Large intestine (tissue), 12 donors: ENCODE data around the gene SEC23B. TPM values are rescaled to one million over a fixed set of nuclear protein-coding genes. Genes with fewer than 3 reads are reported as not detected.

Experiments used
- DNase-seq, 2 donors: peaks; one replicate each; pipeline versions ENCODE4 v3.0.0 to v3.0.0-alpha.2; 2013
- H3K27ac ChIP-seq: one replicate; pipeline ENCODE4 v1.5.1; 2013; ENCODE audit warnings: low read length
- H3K27me3 ChIP-seq: 2 replicates; pipeline ENCODE4 v1.6.1; 2013; ENCODE audit warnings: low read length; ENCODE audit not compliant: control insufficient read depth, insufficient read depth
- H3K36me3 ChIP-seq: 2 replicates; pipeline ENCODE4 v1.6.1; 2013; ENCODE audit warnings: low read length; ENCODE audit not compliant: control insufficient read depth, insufficient read depth
- H3K4me1 ChIP-seq: one replicate; pipeline ENCODE4 v1.6.1; 2013; ENCODE audit warnings: low read length; ENCODE audit not compliant: control insufficient read depth, insufficient read depth
- H3K4me3 ChIP-seq: one replicate; pipeline ENCODE4 v1.5.1; 2013; ENCODE audit warnings: low read length
- H3K9me3 ChIP-seq: one replicate; pipeline ENCODE4 v1.6.1; 2013; ENCODE audit warnings: mild to moderate bottlenecking, low read depth, low read length, moderate library complexity; ENCODE audit not compliant: control insufficient read depth
- WGBS: methylation state at CpG from one replicate; pipeline ENCODE4 v1.1.5; 2013; ENCODE audit warnings: low lambda C conversion rate; ENCODE audit not compliant: insufficient coverage; 5-methylcytosine and 5-hydroxymethylcytosine counted together
- long read RNA-seq, 11 donors: transcript quantifications; one replicate each; lab custom pipeline, GENCODE V29; 2026
- polyA plus RNA-seq: library from polyadenylated mRNA; unstranded; fragments of 120-200 nt; gene quantifications from one replicate; pipeline ENCODE4 v1.2.1, GENCODE V29; 2013

The SEC23B gene
- 33.5 TPM for polyA plus RNA-seq
- long read RNA-seq, donor 1, transcript SEC23B-202 (20 exons, 3,464 nt) = major isoform, 5 of 9 reads
- long read RNA-seq, donor 1, partial matches to known transcripts = 0 of 9 reads
- long read RNA-seq, donor 1, other reads (novel, unspliced or antisense) = 0 of 9 reads
- long read RNA-seq, donor 2, partial matches to known transcripts = 7 of 13 reads
- long read RNA-seq, donor 2, other reads (novel, unspliced or antisense) = 0 of 13 reads
- long read RNA-seq, donor 3, transcript SEC23B-204 (20 exons, 3,484 nt) = major isoform, 5 of 12 reads
- long read RNA-seq, donor 3, partial matches to known transcripts = 5 of 12 reads
- long read RNA-seq, donor 3, other reads (novel, unspliced or antisense) = 0 of 12 reads
- long read RNA-seq, donor 4 = 0 reads
- long read RNA-seq, donor 5, partial matches to known transcripts = 0 of 6 reads
- long read RNA-seq, donor 5, other reads (novel, unspliced or antisense) = 0 of 6 reads
- long read RNA-seq, donor 6, transcript SEC23B-202 (20 exons, 3,464 nt) = major isoform, 5 of 10 reads
- long read RNA-seq, donor 6, partial matches to known transcripts = 0 of 10 reads
- long read RNA-seq, donor 6, other reads (novel, unspliced or antisense) = 0 of 10 reads
- long read RNA-seq, donor 7 = 0 reads
- long read RNA-seq, donor 8, transcript SEC23B-202 (20 exons, 3,464 nt) = major isoform, 5 of 10 reads
- long read RNA-seq, donor 8, partial matches to known transcripts = 0 of 10 reads
- long read RNA-seq, donor 8, other reads (novel, unspliced or antisense) = 0 of 10 reads
- long read RNA-seq, donor 9, transcript SEC23B-202 (20 exons, 3,464 nt) = major isoform, 5 of 9 reads
- long read RNA-seq, donor 9, partial matches to known transcripts = 0 of 9 reads
- long read RNA-seq, donor 9, other reads (novel, unspliced or antisense) = 0 of 9 reads
- long read RNA-seq, donor 10, partial matches to known transcripts = 0 of 7 reads
- long read RNA-seq, donor 10, other reads (novel, unspliced or antisense) = 0 of 7 reads
- long read RNA-seq, donor 11, partial matches to known transcripts = 5 of 7 reads
- long read RNA-seq, donor 11, other reads (novel, unspliced or antisense) = 0 of 7 reads

DNA sequence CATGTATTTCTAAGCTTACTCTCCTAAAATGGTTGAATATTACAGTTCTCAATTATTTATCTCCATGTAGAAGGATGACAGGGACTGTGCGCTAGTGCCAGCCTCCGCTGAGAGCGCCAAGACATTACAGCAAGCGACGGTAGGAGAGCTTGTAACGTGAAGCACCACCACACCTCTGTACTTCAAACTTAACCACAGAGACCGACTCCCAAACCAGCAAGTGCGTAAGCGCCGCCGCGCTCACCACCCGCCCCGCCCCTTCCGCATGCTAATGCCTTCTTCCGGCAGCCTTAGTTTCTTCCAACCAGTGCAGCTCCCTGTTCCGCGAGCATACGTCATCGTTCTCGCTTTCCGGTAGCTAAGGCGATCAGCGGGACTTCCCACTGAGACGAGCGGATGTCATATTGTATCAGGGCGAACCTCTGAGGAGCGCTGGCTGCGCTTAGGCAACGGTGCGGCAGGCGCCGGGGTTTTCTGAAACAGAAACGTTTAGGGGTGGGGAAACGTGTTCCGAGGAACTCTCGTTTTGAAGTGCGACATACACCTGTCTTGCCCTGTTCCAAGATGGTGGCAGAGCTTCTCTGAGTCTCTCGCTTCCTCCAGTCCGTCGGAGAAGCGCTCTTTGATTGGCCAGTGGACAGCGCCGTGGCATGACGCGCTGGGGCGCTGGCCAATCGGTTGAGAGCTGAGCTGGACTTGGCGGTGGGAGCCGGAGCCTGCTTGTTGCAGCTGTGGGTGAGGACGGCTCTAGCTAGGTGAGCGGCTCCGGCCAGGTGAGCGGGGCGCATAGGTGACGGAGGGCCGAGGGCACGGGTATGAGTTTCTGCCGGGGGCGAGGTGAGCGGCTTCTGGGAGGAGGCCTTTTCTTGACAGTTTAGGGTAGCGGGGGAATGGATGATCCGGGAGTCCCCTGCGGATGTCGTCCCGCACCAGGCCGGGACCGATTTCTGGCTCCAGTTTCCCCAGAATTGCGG is at the start of gene SEC23B:
Gene SEC23B (plus strand): TSS at position 723 of the 974 bp plus-strand sequence. CDS start 2,896 bp downstream, outside the sequence.
- DNase-seq = peak; percentile 97 to 99
- Histone ChIP-seq H3K27me3 (peaks cover 11% of the 10 kb centered on the region), H3K27ac (peak within 1 kb of the TSS; percentile 85), H3K9me3 (no peaks in the 10 kb centered on the region), H3K36me3 (peaks cover 12% of the 10 kb centered on the region), H3K4me1 (peaks cover 6% of the 10 kb centered on the region), H3K4me3 (peak within 1 kb of the TSS; percentile 80)
- no CpG with 5 or more reads among the region's 69 CpGs for WGBS

DNA sequence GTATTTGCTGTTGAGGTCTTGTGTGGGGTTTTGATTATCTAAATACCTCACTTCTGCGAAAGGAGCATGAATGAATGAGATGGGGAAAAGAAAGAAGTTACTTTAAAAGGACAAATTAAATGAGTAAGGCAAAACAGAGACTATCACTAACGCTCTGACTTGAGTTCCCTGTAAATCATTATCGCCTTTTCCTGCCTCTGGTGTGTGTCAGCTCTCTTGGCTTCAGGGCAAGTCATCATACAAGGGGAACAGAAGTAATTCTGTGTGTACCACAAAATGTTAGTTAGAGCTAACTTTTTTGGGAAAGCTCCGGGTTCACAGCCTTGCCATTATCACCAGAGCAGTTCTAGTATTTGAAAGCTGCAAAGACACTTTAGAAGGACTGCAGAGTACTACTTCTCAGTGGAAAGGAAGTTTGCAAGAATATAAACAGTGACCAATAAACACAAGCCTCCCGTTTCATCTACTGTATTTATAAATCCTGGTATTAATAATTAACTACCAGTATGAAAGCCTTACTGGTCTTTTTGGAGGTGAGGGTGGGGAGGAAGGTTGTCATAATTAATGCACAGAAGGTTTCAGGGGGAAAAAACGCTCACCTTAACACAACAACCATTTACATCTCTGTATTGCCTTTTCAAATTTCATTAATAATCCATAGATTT is 42.1 kb upstream of the SEC23B start:
- 74% methylated on average over 2 of the region's 6 CpGs for WGBS
- peaks cover 12% of the 10 kb centered on the region for H3K36me3 ChIP-seq
- no peaks in the 10 kb centered on the region for H3K9me3 ChIP-seq
- H3K27me3 ChIP-seq = no peaks in the 10 kb centered on the region
- no peak for DNase-seq
- H3K4me3 ChIP-seq = no peak overlapping the region
- no peaks in the 10 kb centered on the region for H3K4me1 ChIP-seq
- no peak overlapping the region for H3K27ac ChIP-seq

DNA sequence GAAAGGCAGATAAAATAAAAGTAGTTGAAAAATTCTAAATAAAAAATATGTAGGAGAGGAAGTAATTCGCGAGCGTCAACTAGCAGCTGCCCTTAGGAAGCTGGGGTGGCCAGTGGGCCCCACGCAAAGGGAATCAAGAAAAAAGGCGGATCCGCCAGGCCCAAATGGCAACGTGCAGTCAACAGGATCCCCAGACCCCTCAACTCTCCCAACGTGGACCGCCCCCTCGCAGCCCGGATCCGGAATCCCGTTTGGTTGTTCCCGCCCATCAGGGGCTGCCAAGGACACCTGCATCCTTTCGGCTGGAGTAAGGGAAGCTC is 41.2 kb upstream of the SEC23B start:
- H3K4me3 ChIP-seq = peak overlapping the region; percentile 91
- H3K9me3 ChIP-seq = no peaks in the 10 kb centered on the region
- H3K4me1 ChIP-seq = no peaks in the 10 kb centered on the region
- H3K27me3 ChIP-seq = no peaks in the 10 kb centered on the region
- H3K27ac ChIP-seq = peak overlapping the region; percentile 10
- H3K36me3 ChIP-seq = peaks cover 21% of the 10 kb centered on the region
- WGBS = no CpG with 5 or more reads among the region's 15 CpGs
- no peak for DNase-seq

DNA sequence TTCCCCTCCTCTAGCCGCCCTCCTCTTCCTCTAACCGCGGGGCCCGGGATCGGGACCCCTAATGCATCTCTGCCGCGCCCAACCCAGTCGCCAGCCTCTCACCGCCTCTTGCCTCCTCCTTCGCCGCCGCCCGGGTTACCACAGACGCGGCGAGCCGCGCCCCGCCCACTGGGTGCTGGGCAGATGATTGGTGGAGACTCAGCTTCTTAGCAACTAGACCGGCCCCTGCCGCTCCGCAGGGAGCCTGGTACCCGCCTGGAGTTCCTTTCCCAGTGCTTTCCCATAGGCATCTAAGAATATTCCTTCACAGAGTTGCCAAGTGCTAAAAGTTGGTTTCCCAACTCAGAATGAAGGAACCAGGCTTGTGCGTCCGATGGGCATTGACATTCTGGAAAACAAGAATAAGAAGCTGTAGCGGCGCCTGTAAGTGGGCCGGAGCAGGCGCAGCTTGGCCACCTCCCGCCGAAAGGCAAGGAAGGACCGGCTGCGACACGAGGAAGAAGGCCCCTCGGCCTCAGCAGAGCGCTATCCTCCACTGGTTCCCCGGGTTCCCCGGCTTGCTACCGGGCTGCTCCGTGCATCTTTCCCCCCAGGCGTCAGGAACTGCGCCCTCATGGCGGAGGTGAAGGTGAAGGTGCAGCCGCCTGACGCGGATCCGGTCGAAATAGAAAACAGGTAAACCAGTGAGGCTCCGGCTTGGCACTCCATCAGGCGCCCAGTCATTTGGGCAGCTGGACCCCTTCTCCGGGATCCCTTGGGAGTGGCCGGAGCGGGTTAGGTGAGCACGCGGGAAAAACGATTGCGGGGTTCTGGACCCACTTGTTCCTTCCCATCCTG is 40.6 kb upstream of the SEC23B start, which contains the start of the genes DZANK1 and POLR3F:
Gene DZANK1 (minus strand): TSS at position 137 of the 837 bp plus-strand sequence. CDS start 1,672 bp downstream, outside the sequence.
Gene POLR3F (plus strand): TSS at position 497 of the 837 bp plus-strand sequence. CDS start 117 bp downstream, at position 614.
- WGBS = 0% methylated on average over 4 of the region's 57 CpGs
- Histone ChIP-seq H3K27ac (peak within 1 kb of the TSS; percentile 64), H3K4me1 (no peaks in the 10 kb centered on the region), H3K9me3 (no peaks in the 10 kb centered on the region), H3K27me3 (no peaks in the 10 kb centered on the region), H3K36me3 (peaks cover 21% of the 10 kb centered on the region), H3K4me3 (peak within 1 kb of the TSS; percentile 91)
- DNase-seq = peak; percentile 96 to 97

DNA sequence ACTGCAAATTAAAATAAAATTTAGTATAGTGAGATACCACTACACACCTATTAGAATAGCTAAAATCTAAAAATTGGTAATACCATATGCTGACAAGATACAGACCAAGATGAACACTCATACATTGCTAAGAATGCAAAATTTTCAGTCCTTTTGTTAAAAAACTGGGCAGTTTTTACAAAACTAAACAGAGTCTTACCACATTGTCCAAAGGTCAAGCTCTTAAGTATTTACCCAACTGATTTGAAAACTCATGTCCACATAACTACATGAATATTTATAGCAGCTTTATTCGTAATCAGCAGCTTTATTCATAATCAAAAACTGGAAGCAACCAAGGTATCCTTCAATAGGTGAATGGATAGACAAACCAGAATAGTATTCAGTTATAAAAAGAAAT is 30.5 kb upstream of the SEC23B start:
- Histone ChIP-seq H3K27ac (no peak overlapping the region), H3K27me3 (no peaks in the 10 kb centered on the region), H3K4me1 (no peaks in the 10 kb centered on the region), H3K4me3 (no peak overlapping the region), H3K36me3 (peaks cover 38% of the 10 kb centered on the region), H3K9me3 (no peaks in the 10 kb centered on the region)
- WGBS = no CpG with 5 or more reads among the region's 1 CpG
- no peak for DNase-seq

DNA sequence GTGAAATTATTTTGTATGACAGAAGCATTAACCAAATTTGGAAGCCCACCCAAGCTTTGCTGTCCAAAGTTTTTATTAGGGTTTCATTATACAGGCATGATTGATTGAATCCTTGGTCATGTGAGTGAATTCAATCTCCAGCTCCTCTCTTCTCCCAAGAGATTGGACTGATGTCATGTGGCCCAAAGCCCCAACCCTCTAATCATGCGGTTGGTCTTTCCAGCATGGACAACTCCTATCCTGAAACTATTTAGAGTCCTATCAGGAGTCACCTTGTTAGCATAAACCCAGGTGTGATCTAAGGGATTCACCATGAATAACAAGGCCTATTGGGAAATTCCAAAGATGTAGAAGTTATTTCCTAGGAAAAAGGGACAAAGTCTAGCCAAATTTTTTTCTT is 29.9 kb upstream of the SEC23B start:
- no CpG with 5 or more reads among the region's 1 CpG for WGBS
- no peaks in the 10 kb centered on the region for H3K9me3 ChIP-seq
- no peak overlapping the region for H3K4me3 ChIP-seq
- H3K27me3 ChIP-seq = no peaks in the 10 kb centered on the region
- no peaks in the 10 kb centered on the region for H3K4me1 ChIP-seq
- DNase-seq = no peak
- H3K27ac ChIP-seq = no peak overlapping the region
- H3K36me3 ChIP-seq = peaks cover 44% of the 10 kb centered on the region

DNA sequence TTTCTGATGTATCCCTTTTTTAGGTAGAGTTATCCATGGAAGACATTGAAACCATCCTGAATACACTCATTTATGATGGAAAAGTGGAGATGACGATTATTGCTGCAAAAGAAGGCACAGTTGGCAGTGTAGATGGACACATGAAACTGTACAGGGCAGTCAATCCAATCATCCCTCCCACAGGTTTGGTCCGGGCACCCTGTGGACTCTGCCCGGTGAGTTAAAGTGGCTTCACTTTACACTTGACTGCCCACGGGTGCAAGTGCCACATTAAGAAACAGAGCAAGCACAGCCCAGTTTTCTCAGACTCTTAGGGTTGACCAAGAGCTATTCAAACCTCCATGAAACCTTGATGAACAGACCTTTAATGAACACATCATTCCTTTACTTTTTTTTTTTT is 26.1 kb upstream of the SEC23B start:
- Histone ChIP-seq H3K4me1 (no peaks in the 10 kb centered on the region), H3K27ac (no peak overlapping the region), H3K9me3 (no peaks in the 10 kb centered on the region), H3K4me3 (no peak overlapping the region), H3K36me3 (peaks cover 39% of the 10 kb centered on the region), H3K27me3 (no peaks in the 10 kb centered on the region)
- no CpG with 5 or more reads among the region's 4 CpGs for WGBS
- DNase-seq = no peak

DNA sequence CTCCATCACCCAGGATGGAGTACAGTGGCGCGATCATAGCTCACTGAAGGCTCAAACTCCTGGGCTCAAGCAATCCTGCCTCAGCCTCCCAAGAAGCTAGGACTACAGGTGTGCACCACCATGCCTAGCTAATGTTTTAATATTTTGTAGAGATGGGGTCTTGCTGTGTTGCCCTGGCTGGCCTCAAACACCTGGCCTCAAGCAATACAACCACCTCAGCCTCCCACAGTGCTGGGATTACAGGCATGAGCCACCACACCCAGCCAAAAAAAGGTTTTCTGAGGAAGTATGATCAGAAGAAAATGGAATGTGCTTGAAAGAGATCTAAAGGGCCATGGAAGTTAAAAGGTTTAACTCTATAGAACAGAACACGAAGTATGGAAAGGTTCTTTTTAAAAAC is 19.4 kb upstream of the SEC23B start:
- Histone ChIP-seq H3K9me3 (no peaks in the 10 kb centered on the region), H3K36me3 (peaks cover 54% of the 10 kb centered on the region)
- 100% methylated on average over 1 of the region's 3 CpGs for WGBS

More for the DNA sequence above, 19.4 kb upstream of the SEC23B start:
- no peak overlapping the region for H3K4me3 ChIP-seq
- DNase-seq = no peak
- H3K27me3 ChIP-seq = no peaks in the 10 kb centered on the region
- H3K4me1 ChIP-seq = no peaks in the 10 kb centered on the region
- no peak overlapping the region for H3K27ac ChIP-seq
